Trophoblast cell (in vitro differentiated cells and primary cell): ENCODE measurements around the gene LGALS7.

Experiments
- DNase-seq, 2 donors: peaks; one replicate each; pipeline ENCODE4 v3.0.0-alpha.2; 2016
- H2AFZ ChIP-seq: 2 replicates; pipeline ENCODE4 v1.6.1; 2013; ENCODE audit warnings: low read length, moderate library complexity, mild to moderate bottlenecking; ENCODE audit not compliant: insufficient read depth, poor library complexity
- H2AK5ac ChIP-seq: 2 replicates; pipeline ENCODE4 v1.6.1; 2013; ENCODE audit warnings: mild to moderate bottlenecking, low read length
- H2BK120ac ChIP-seq: 2 replicates; pipeline ENCODE4 v1.6.1; 2013; ENCODE audit warnings: low read length, mild to moderate bottlenecking, moderate library complexity; ENCODE audit not compliant: insufficient read depth, poor library complexity
- H2BK12ac ChIP-seq: 2 replicates; pipeline ENCODE4 v1.6.1; 2013; ENCODE audit warnings: mild to moderate bottlenecking, low read length, moderate library complexity
- H2BK5ac ChIP-seq: 2 replicates; pipeline ENCODE4 v1.6.1; 2013; ENCODE audit warnings: low read length, low read depth, moderate library complexity, mild to moderate bottlenecking; ENCODE audit not compliant: poor library complexity
- H3K14ac ChIP-seq: 2 replicates; pipeline ENCODE4 v1.6.1; 2013; ENCODE audit warnings: mild to moderate bottlenecking, low read length
- H3K18ac ChIP-seq: 2 replicates; pipeline ENCODE4 v1.6.1; 2013; ENCODE audit warnings: mild to moderate bottlenecking, low read length
- H3K23ac ChIP-seq: 2 replicates; pipeline ENCODE4 v1.6.1; 2013; ENCODE audit warnings: low read length
- H3K27ac ChIP-seq: 2 replicates; pipeline ENCODE4 v1.5.1; 2013; ENCODE audit warnings: low read depth, mild to moderate bottlenecking, inconsistent platforms, low read length, moderate library complexity
- H3K27me3 ChIP-seq: 2 replicates; pipeline ENCODE4 v1.6.1; 2013; ENCODE audit warnings: inconsistent platforms, mild to moderate bottlenecking, low read length, moderate library complexity; ENCODE audit not compliant: insufficient read depth
- H3K36me3 ChIP-seq, 2 experiments: 1 replicate in 1 of 2; 2 replicates in 1 of 2; pipeline ENCODE4 v1.6.1; 2013; ENCODE audit warnings: low read length in 2 of 2, mild to moderate bottlenecking in 2 of 2, moderate library complexity in 1 of 2; ENCODE audit not compliant: insufficient read depth in 2 of 2, control insufficient read depth in 1 of 2
- H3K4ac ChIP-seq: 2 replicates; pipeline ENCODE4 v1.6.1; 2013; ENCODE audit warnings: low read depth, mild to moderate bottlenecking, low read length, moderate library complexity
- H3K4me1 ChIP-seq, 2 experiments: 1 replicate in 1 of 2; 2 replicates in 1 of 2; pipeline ENCODE4 v1.6.1; 2013; ENCODE audit warnings: low read length in 2 of 2, mild to moderate bottlenecking in 2 of 2, moderate library complexity in 1 of 2; ENCODE audit not compliant: insufficient read depth in 2 of 2, control insufficient read depth in 1 of 2
- H3K4me2 ChIP-seq: 2 replicates; pipeline ENCODE4 v1.6.1; 2013; ENCODE audit warnings: inconsistent platforms, mild to moderate bottlenecking, low read length, moderate library complexity
- H3K4me3 ChIP-seq: 2 replicates; pipeline ENCODE4 v1.5.1; 2013; ENCODE audit warnings: mild to moderate bottlenecking, low read depth, low read length, inconsistent platforms
- H3K79me1 ChIP-seq: one replicate; pipeline ENCODE4 v1.6.1; 2013; ENCODE audit warnings: low read length
- H3K79me2 ChIP-seq: 2 replicates; pipeline ENCODE4 v1.6.1; 2013; ENCODE audit warnings: low read length, mild to moderate bottlenecking; ENCODE audit not compliant: control insufficient read depth, insufficient read depth, poor library complexity
- H3K9ac ChIP-seq: 2 replicates; pipeline ENCODE4 v1.6.1; 2013; ENCODE audit warnings: mild to moderate bottlenecking, low read length
- H3K9me3 ChIP-seq: 2 replicates; pipeline ENCODE4 v1.6.1; 2013; ENCODE audit warnings: low read depth, mild to moderate bottlenecking, control low read depth, inconsistent platforms, low read length; ENCODE audit not compliant: insufficient read depth
- H4K12ac ChIP-seq: 2 replicates; pipeline ENCODE4 v1.6.1; 2013; ENCODE audit warnings: low read depth, mild to moderate bottlenecking, low read length, moderate library complexity
- H4K8ac ChIP-seq: 2 replicates; pipeline ENCODE4 v1.6.1; 2013; ENCODE audit warnings: low read depth, mild to moderate bottlenecking, low read length, moderate library complexity
- H4K91ac ChIP-seq: one replicate; pipeline ENCODE4 v1.6.1; 2013; ENCODE audit warnings: low read depth, mild to moderate bottlenecking, low read length, moderate library complexity
- WGBS: extraction: QIAGEN DNeasy Blood & Tissue Kit; methylation state at CpG from one replicate; pipeline ENCODE4 v1.1.7; 2013; ENCODE audit warnings: missing lambda C conversion rate; ENCODE audit not compliant: insufficient read length, insufficient coverage; ENCODE audit errors: extremely low coverage; 5-methylcytosine and 5-hydroxymethylcytosine counted together

LGALS7 gene

DNA sequence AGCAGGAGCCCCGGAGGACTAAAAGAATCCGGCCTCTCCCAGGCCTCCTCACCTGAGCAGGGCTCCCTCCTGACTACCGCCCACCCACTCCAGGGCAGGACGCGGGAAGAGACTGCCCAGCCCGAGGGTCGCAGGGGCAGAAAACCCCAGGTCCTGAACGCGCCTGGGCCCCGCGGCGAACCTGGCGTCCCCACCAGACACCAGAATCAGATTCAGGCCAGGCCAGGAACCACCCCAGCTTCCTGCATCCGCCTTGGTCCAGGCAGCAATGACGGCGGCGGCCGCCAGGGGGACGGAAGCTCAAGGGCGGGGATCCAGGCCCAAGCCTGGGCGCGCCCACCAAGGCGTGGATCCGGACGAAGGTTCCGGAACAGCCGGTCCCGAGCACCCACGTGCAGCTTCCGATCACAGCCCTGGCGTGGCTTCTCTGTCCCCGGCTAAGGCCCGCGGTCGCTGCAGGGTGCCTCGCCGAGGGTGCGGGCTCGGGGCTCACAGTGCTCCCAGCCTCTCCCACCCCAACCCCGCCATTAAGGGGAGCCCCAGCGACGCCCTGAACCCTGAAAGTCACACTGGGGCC is 3.6 kb downstream of the LGALS7 start:
- Histone ChIP-seq H3K9ac (no peak overlapping the region), H3K9me3 (no peaks in the 10 kb centered on the region), H2BK5ac (no peak overlapping the region), H4K8ac (peak overlapping the region; percentile 57), H3K18ac (no peak overlapping the region), H3K27ac (no peak overlapping the region), H2BK120ac (no peak overlapping the region), H3K27me3 (no peaks in the 10 kb centered on the region), H3K79me1 (peaks cover 2% of the 10 kb centered on the region), H3K4me1 (peaks cover 0 to 2% of the 10 kb centered on the region in 2 experiments), H2BK12ac (no peak overlapping the region), H3K36me3 (no peaks in the 10 kb centered on the region), H3K4ac (no peak overlapping the region), H4K91ac (peak overlapping the region; percentile 70), H3K4me3 (no peak overlapping the region), H3K23ac (no peak overlapping the region), H3K14ac (peak overlapping the region; percentile 29), H4K12ac (peak overlapping the region; percentile 59), H3K79me2 (no peaks in the 10 kb centered on the region), H2AK5ac (no peak overlapping the region), H3K4me2 (no peak overlapping the region), H2AFZ (peak overlapping the region; percentile 79)
- WGBS: no CpG with 5 or more reads among the region's 42 CpGs
- peak; percentile 39 to 84 for DNase-seq

DNA sequence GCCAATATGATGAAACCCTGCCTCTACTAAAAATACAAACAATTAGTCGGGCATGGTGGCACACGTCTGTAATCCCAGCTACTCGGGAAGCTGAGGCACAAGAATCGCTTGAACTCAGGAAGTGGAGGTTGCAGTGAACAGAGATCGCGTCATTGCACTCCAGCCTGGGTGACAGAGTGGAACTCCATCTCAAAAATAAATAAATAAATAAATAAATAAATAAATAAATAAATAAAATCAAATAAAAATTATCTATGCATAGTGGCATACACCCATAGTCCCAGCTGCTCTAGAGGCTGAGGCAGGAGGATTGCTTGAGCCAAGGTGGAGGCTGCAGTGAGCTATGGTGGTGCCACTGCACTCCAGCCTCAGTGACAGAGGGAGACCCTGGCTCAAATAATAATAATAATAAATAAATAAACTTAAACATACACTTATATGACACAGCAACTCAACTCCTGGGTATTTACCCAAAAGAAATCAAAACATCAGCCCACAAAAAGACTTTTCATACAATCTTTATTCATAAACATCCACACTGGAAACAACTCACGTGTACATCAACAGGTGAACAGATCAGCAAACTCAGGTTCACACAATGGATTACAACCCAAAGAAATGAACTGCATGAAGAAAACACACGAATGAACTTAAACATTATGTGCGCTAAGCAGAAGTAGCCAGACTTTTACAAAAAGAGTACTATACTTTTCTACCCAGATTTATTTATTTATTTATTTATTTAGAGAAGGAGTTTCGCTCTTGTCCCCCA is 6.9 kb downstream of the LGALS7 start:
- no CpG with 5 or more reads among the region's 10 CpGs for WGBS
- Histone ChIP-seq H2BK120ac (no peak overlapping the region), H3K27ac (no peak overlapping the region), H4K12ac (no peak overlapping the region), H3K23ac (no peak overlapping the region), H4K8ac (no peak overlapping the region), H3K9me3 (no peaks in the 10 kb centered on the region), H3K4ac (no peak overlapping the region), H2AK5ac (no peak overlapping the region), H3K4me1 (peaks cover 0 to 2% of the 10 kb centered on the region in 2 experiments), H3K18ac (no peak overlapping the region), H3K79me2 (no peaks in the 10 kb centered on the region), H4K91ac (no peak overlapping the region), H3K79me1 (peaks cover 2% of the 10 kb centered on the region), H3K27me3 (no peaks in the 10 kb centered on the region), H2BK5ac (no peak overlapping the region), H3K4me3 (no peak overlapping the region), H3K9ac (no peak overlapping the region), H2BK12ac (no peak overlapping the region), H3K36me3 (no peaks in the 10 kb centered on the region), H3K4me2 (no peak overlapping the region), H3K14ac (no peak overlapping the region), H2AFZ (no peak overlapping the region)
- DNase-seq: no peak

DNA sequence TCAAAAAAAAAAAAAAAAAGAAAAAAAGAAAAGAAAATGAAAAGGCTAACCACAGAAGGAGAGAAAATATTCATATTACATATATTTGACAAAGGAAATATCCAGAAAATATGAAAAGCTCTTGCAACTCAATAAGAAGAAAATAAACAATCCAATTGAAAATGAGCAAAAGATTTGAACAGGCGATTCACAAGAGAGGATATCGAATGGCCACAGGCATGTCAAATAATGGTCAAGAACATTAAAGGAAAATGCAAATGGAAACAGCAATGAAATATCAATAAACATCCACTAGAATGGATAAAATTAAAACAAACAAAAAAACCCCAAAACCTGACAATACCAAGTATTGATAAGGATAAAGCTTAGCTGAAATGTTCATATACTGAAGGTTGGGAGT is 8.1 kb downstream of the LGALS7 start:
- Histone ChIP-seq H2BK12ac (no peak overlapping the region), H3K23ac (no peak overlapping the region), H3K36me3 (no peaks in the 10 kb centered on the region), H3K27ac (no peak overlapping the region), H3K14ac (no peak overlapping the region), H4K12ac (no peak overlapping the region), H2AFZ (no peak overlapping the region), H3K4ac (no peak overlapping the region), H2BK5ac (no peak overlapping the region), H3K79me1 (peaks cover 2% of the 10 kb centered on the region), H3K18ac (no peak overlapping the region), H3K4me1 (peaks cover 0 to 2% of the 10 kb centered on the region in 2 experiments), H3K9me3 (no peaks in the 10 kb centered on the region), H3K27me3 (no peaks in the 10 kb centered on the region), H2AK5ac (no peak overlapping the region), H3K9ac (no peak overlapping the region), H3K79me2 (no peaks in the 10 kb centered on the region), H2BK120ac (no peak overlapping the region), H3K4me2 (no peak overlapping the region), H4K91ac (no peak overlapping the region), H4K8ac (no peak overlapping the region), H3K4me3 (no peak overlapping the region)
- DNase-seq: no peak
- no CpG with 5 or more reads among the region's 2 CpGs for WGBS

DNA sequence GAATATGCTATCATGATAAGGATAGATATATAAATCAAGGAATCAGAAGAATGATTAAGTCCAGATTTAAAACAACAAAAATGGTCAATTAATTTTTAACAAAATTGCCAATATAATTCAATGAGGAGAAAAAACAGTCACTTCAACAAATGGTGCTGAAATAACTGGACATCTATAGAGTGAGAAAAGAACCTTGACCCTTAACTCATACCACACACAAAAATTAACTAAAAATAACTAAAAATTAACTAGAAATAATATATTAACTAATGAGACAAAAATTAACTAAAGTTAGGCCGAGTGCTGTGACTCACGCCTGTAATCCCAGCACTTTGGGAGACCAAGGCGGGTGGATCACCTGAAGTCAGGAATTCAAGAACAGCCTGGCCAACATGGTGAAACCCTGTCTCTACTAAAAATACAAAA is 9.5 kb downstream of the LGALS7 start:
- no peak overlapping the region for H3K23ac ChIP-seq
- H4K91ac ChIP-seq: no peak overlapping the region
- no peak overlapping the region for H3K4me3 ChIP-seq
- no peak overlapping the region for H3K4ac ChIP-seq
- no peaks in the 10 kb centered on the region for H3K4me1 ChIP-seq
- no peaks in the 10 kb centered on the region for H3K36me3 ChIP-seq
- no peak overlapping the region for H2BK12ac ChIP-seq
- no peaks in the 10 kb centered on the region for H3K9me3 ChIP-seq
- DNase-seq: no peak
- no peak overlapping the region for H3K9ac ChIP-seq
- H3K79me1 ChIP-seq: no peaks in the 10 kb centered on the region
- no peak overlapping the region for H3K27ac ChIP-seq
- no peak overlapping the region for H2BK120ac ChIP-seq
- H2BK5ac ChIP-seq: no peak overlapping the region
- H3K4me2 ChIP-seq: no peak overlapping the region
- WGBS: no CpG with 5 or more reads among the region's 3 CpGs
- H4K12ac ChIP-seq: no peak overlapping the region
- H3K79me2 ChIP-seq: no peaks in the 10 kb centered on the region
- H3K18ac ChIP-seq: no peak overlapping the region
- no peak overlapping the region for H2AK5ac ChIP-seq
- no peak overlapping the region for H2AFZ ChIP-seq
- H3K27me3 ChIP-seq: no peaks in the 10 kb centered on the region
- H3K14ac ChIP-seq: no peak overlapping the region
- H4K8ac ChIP-seq: no peak overlapping the region
